Middle frontal gyrus (tissue), 1 donor: ENCODE measurements around the gene CSTPP1.

Source experiments
- DNase-seq: peaks from one replicate; pipeline ENCODE4 v3.0.0-alpha.2; 2015; ENCODE audit warnings: low spot score; ENCODE audit errors: extremely low spot score

Gene CSTPP1

DNA sequence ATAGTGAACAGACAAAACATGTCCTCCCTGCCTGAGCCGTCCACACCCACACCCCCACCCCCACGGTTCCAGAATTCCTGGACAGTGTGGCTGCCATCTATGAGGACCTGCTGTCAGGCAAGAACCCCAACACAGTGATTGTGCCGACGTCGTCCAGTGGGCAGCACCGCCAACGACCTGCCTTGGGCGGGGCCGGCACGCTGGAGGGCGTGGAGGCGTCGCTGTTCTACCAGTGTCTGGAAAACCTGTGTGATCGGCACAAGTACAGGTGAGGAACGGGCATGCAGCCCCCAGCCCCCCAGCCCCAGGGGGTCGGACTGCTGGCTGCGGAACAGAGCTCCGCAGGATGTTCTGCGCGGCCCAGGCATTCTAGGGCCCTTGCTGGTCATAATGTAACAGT is 220.4 kb downstream of the CSTPP1 start:
- DNase-seq = no peak

DNA sequence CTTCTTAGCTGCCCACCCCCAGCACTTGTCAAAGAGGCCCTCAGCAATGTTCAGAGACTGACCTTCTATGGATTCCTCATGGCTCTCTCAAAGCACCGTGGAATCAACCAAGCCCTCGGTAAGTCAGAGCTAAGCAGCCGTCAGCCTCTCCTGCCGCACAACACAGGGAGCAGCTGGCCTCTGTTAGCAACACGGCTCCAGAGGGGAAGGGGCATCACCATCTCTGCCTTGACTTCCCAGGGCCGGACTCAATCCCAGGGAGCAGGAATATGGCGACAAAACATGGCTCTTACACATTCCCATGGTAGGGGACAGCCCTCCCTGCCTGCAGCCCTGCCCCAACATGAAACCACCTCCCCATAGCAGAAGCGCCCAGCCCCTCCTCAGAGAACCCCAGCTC is 221.2 kb downstream of the CSTPP1 start:
- no peak for DNase-seq

DNA sequence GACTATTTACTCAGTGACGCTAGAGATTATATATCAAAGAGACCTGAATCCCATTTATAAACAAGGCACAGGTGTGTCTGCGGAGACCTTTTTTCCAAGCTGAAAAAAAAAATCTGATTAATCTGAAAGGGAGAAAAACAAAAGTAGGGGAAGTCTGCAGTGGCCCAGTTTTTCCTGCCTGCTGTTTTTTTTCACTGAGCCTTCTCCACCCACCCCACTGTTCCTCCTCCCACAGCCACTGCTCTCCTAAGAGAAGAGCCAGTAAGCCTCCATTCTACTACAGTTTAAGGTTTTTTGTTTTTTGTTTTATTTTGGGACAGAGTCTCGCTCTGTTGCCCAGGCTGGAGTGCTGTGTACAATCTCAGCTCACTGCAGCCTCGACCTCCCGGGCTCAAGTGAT is 221.7 kb downstream of the CSTPP1 start:
- DNase-seq = no peak

DNA sequence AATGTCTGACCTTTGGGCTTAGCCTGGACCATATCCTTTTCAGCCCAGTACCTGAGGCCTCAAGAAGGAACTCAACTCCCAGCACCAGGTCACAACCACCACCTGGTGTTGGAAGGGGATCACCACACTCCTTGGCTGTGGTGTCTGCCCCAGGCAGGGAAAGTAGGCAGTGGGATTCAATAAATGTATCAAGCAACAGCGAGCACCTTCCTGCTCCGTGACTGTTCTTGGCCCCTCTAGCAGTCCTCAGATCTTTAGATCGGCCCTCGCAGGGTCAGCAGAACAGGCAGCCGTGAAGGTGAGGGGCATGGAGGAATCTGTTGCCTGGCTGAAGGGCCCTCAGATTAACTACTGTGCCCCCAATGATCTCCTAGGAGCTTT is 224.2 kb downstream of the CSTPP1 start:
- no peak for DNase-seq

DNA sequence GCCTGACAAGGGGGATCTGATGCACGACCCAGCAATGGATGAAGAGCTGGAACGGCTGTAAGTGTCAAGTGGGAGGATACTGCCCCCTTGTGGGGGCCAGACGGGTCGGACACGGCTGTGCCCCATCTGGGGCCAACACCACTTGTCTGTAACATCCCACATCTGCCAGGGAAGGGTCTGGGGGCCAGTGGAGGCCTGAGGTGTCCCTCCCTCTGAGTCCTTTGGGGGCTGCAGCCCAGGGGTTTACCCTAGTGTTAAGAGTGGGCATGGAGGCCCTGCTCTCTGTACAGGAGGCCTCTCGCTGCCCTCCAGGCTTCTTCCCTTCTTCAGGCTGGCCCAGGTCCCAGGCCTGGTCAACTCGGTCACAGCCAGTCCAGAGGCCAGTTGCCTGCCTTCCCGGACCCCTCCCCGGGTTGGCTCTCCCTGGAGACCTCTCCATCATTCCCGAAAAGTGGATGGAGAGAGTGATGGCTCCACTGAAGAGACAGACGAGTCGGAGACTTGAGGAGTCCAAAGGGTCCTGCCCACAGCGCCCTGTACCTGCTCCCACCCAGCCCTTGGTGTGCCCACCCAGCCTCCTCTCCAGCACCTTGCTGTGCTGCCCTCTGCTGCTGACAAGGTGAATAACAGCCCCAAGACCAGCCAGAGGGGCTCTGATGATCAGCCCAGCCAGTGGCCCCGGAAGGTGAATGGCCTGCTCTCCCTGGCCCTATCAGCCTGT is 224.7 kb downstream of the CSTPP1 start:
- DNase-seq = no peak

DNA sequence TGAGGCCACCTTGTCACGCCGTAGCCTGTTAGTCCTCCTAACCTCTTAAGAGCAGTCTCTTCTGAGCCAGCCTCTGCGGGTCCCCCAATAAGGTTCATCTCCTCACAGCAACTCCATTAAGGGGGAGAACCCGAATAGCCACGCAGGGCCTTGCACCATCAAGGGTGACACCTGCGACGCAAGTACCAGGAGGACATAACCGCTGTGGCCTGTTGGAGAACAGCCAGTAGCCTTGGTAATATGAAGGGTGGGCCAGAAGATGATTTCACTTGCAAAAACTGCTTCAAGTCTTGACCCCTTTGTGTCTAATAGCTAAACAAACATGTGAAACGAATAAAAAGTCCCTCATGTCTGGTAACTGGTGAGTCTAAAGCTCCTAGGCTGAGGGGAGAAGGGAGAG is 225.3 kb downstream of the CSTPP1 start:
- DNase-seq = no peak

DNA sequence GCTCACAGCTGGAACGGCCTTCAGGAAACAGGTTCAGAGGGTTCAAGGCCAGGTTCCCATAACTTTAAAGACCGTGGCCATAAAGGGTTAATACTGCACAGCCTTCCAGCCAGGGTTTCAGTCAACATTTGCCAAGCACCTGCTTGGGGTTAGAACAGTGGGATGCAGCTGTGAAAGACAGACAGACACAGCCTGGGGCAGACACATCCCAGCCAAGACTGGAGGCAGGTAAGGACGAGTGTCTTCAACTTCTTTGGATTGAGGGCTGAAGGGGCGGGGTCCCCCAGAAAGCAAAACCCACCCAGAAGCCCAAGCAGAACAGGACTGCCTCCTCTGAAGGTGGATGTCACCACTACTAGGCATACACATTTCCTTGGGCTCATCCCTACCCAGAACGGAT is 225.9 kb downstream of the CSTPP1 start:
- DNase-seq = no peak

DNA sequence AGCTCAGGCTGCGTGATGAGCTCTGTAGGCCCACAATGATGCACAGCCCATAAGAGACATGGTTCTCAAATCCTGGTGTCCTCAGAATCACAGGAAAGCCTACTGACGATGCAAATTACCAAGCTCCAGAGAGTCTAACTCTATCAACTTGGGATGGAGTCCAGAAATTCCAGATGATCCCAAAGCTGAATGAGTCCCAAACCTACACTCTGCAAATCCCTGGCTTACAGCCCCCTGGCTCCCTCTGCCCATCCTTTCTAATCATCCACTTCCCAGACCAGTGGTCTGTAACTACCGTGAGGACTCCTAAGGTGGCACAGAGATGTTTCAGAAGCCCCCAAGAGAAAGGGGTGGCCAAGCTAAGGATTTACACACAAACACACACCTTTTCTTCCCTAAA is 226.6 kb downstream of the CSTPP1 start:
- no peak for DNase-seq

DNA sequence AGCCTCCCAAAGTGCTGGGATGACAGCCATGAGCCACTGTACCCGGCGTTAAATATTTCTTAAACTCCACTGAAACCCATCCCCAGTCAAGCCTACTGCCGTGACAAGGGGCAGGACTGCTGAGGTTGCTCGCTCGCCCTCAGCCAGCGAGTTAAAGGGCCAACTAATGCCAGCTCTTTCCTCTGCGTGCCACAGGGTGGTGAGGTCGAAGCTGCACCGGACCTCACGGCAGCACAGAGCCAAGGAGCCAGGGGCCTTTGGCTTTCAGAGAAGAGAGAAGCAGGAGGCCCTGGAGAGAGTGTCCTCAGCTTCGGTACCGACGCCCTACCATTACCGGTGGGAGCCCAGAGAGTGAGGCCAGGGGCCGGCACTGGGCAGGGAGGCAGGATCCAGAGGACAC is 227.3 kb downstream of the CSTPP1 start:
- no peak for DNase-seq

DNA sequence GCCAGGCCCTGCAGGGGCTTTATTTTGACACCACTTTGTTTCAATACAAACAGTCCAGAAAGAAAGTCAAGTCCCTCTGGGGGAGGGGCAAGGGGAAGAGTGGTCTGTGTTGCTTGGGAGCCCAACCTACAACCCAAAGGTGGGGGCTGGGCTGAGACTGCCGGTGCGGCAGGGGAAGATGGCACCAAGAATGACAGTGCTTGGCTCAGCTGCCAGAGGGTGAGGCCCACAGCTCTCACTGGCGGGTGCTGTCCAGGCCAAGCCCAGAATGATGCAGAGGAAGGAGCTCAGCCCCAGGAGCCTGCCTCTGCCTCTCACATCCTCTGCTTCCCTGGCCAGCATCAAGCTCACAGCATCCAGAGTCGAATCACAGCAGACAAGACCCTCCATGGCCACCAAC is 227.8 kb downstream of the CSTPP1 start:
- DNase-seq = no peak

DNA sequence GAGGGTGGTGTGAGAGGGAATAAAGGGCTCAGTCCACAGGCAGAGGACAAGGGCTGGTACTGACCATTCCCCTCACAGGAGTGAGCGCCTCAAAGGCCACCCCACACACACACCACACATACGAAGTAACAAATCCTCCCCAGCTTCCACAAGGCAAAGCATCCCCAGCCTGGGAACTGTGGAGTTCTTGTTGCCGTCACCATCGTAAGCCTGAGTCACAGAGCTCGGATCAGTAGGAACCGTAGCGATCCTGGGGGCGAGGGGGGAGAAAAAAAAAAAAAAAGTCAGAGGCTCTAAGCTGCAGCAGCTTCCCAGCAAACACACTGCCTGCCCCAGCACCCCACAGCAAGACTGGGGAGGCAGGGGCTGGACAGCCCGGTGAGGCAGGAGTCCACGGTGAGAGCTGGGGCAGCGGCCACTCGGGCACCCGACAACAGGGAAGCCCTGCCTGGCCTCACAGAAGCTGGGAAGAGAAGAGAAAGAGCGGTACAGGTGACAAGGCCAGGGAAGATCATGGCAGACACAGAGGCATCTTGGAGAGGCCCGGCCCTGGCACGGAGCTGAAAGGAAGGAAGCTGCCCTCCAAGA is 228.8 kb downstream of the CSTPP1 start:
- no peak for DNase-seq

DNA sequence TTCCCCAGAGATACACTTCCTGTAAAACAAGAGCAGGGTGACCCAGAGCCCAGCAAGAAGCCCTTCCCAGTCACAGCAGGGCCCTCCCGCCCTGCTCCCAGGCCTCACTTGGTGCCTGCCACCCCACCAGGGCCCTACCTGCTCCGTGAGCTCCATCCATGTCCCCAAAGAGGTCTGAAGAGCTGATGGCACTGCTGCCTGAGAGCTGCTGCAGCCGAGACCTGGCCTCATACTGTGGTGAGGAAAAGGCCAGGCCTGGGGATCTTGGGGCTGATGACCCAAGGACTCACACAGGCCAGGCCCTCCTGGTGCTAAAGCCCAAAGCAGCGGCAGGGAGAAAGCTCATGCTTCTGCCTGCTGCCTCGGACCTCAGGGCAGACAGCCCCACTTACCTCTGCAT is 229.8 kb downstream of the CSTPP1 start:
- DNase-seq = no peak

DNA sequence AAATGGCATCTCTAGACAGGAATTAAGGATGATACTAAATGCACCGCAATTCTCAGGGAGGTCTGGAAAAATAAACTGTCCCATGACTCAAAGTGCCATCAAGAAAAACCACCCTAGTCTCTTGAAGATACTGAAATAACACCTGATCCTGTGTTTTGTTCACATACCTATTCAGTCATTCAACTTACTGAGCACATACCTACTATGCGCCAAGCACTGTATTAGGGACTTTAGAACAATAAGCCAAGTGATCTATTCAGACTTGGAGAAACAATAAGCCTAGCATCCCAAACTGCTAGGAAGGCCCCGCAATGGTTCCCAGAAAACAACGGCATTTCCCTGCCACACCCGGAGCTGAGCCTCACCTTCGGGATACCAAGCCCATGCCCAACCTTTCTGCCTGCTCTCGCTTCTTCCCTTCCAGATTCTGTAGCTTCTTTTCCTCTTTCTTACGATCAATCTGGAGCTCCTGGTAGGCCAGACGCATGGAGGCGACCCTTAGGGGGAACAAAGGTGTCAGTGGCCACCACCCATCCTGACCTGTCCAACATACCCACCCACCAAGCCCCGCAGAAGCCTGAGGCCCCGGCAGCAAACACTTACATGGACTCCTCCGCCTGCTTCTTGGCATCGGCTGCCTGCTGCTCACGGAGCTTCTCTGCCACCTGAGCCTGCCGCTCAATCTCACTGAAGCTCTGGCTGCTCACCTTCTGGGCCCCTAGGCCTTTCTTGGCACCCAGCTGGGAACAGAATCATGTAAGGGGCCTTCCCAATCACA is 234.7 kb downstream of the CSTPP1 start:
- no peak for DNase-seq

DNA sequence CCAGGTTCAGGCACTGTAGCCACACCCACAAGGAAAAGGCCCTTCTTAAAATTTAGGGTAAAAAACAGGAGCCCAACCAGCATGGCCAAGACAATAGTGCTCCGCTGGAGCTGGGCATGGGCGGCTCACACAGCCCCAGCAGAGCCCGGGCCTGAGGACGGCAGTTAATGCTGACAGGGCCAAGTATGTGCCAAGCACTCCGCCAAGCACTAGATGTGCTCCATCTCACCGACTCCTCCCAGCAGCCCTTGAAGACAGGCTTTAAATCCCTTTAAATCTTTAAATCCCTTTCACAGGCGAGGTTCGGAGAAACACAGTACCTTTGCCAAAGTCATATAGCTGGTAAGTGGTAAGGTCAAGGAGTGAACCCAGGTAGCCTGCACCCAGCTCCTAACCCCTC is 235.3 kb downstream of the CSTPP1 start:
- DNase-seq = no peak

DNA sequence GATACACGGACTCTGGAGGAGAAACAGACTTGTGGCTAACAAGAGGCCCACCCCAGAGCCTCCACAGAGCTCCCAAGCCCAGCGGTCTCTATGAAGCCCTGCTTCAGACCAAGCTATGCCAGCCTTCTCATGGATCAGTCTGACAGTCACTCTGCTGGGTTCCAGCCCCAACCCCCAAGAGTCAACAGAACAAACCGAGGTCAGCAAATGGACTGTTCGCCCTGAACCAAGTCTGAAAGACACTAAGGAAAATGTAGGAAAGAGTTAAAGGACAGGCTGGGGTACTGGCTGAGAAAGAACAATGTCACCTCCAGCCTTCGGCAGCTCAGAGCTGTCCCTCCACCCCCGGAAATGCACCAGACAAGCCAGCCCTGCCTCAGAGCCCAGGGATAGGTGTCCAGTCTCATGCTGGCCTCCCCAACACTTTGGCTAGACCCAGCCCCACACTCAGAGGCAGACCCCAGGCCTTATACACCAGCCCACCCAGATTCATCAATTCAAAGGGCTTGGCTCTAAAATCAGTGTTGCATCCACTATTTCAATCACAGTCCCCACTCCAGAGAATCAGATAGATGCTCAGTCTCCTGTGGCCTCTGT is 236.3 kb downstream of the CSTPP1 start:
- no peak for DNase-seq

DNA sequence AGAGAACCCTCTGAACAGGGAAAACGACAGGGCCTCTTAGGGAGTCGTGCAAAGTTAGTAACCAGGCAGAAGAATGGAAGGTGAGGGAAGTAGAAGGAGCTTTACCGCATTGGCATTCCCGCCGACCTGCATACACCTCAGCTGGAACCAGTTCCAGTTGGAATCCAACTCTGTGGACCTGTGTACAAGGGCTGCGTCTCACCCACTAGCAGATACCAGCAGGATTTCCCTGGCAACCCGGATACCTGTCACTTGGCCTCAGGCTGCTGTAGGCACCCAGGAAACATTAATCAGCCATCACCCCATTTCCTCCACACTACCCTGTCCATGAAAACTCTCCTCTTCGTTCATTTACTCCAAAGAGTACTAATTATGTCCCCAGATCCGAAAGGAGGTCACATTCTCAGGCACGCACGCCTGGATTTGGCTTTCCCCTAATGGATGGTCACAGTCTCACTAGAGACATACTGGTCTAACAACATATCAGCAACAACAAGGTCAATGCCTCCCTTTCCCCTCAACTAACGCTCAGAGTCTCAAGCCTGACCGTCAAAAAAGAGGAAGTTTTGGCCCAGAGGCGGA is 239.3 kb downstream of the CSTPP1 start:
- DNase-seq = no peak

DNA sequence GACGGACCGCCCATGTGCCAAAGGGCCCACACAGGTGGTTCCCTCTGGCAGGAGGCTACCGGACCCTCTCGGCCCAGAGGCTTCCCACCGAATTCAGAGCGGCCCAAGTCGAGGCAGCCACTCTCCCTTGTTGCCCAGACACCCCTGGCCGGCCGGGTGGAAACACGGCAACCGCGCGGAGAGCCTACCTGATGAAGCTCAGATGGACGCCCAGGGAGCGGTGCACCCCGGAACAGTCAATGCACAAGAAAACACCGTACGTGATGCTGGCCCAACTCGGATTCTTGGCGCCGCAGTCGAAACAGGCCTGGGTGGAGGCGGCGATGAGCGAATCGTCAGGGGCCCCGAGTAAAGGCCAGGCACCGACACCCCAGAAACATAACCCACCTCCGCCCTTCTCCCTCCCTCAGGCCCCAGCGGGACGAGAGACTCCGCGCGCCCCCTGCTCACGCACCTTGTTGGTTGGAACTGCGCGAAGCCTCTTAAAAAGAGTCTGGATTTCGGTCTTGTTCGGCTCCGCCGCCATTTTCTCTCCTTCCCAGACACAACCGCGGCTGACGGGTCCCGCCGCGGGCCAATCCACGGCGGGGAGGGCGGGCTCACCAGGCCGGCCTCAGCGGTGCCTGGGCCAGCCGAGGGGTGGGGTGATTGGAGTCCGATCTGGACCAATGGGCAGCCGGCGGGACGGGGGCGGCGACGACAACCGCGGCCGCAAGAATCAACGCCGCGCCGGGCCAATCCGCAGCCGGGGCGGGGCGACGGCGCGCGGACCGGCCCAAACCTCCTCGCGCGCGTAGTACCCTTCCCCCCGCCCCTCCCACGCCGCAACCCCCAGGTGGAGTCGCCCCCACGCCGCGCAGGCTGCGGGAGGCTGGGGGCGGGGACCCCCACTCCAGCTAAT is 240.0 kb downstream of the CSTPP1 start, which contains the start of gene ARFGAP2:
TSS of gene ARFGAP2 (minus strand) at position 552 of the 901 bp plus-strand sequence. CDS start at position 526, 26 bp downstream.
- peak; percentile 92 for DNase-seq

DNA sequence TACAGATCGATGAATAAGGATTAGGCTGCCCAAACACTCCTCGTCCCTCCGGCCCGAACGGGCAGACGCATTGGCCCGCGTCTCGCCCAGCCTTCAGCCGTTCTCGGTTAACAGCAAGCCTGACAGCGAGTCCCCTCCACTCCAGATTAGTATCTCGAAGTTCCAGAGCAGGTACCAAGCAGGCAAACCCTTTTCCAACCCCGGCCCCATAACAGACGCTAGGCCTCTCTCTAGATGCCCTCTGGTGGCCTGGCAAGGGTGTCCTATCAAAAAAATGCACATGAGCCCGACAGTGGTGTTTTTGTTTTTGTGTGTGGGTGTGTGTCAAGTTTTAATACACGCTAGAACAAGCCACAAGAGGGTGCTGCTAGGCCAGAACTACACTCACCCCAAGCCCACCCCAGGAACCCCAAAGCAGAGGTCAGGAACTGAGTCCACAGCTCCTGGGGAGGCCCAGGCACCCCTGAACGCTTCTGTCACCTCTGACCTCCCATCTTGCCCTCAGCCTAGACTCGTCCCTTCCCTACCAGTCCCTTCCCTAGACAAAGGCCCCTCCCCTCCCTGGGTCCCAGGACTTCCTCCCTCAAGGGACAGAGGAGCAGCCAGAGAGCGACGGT is 240.8 kb downstream of the CSTPP1 start:
- DNase-seq = peak; percentile 49

DNA sequence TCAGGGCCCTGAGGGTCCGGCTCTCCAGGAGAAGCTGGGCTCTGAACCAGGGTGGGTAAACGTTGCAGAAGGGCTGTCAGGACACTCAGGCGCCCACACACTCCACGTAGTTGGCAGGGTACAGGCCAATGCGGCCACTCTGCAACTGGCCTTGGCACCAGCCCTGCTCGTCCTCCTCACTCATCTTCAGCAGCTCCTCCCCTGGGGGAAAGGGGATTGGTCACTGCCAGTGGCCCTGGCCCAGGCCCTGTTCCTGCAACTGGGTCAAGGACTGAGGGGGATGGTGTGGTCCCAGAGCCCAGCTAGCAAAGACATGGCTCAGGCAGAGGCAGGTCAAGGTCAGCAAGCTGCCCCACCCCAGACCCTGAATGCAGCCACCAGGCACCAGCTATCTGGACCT is 241.3 kb downstream of the CSTPP1 start:
- no peak for DNase-seq

DNA sequence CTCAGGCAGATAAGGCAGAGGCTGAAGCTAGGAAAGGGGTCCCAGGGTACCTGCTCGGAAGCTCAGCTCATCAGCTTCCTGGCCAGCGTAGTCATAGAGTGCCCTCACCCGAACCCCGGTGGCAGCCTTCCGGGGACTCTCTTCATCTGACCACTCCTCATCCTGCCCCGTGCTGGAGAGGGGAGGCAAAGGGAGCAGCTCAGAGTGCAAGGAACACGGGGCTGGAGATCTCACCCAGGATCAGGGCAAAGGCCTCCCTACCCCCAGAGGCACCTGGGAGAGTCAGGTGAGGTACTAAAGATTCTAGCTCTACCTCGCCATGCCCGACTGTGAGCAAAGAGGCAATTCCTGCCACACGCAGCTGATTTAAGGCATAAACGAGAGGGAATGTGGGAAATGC is 241.8 kb downstream of the CSTPP1 start:
- no peak for DNase-seq
